Ovary (tissue), 9 donors: ENCODE results near the gene KBTBD13. TPM values are rescaled to one million over a fixed set of nuclear protein-coding genes. Genes with fewer than 3 reads are reported as not detected.
"Not testable (repeated sequence)": the region's sequence is repeated elsewhere in the genome, so short reads cannot be mapped to it uniquely, and the experiment has no call there.

Experiments used
- DNase-seq, 5 donors: peaks; one replicate each; pipeline ENCODE4 v3.0.0-alpha.2; 2019 to 2020
- H3K27ac ChIP-seq, 2 donors: fragments of 200-600 bp; one replicate each; pipeline versions ENCODE4 v1.5.1 to v1.8.0; 2019 to 2022
- H3K27me3 ChIP-seq: fragments of 200-600 bp; one replicate; pipeline ENCODE4 v1.8.0; 2022
- H3K36me3 ChIP-seq: fragments of 200-600 bp; sonication (generic); one replicate; pipeline ENCODE4 v1.5.1; 2019
- H3K4me1 ChIP-seq: one replicate; pipeline ENCODE4 v1.8.1; 2013; ENCODE audit warnings: mild to moderate bottlenecking, moderate library complexity; ENCODE audit not compliant: insufficient read depth
- H3K4me3 ChIP-seq: fragments of 200-600 bp; sonication (generic); one replicate; pipeline ENCODE4 v1.5.1; 2017
- H3K9me3 ChIP-seq, 2 donors: fragments of 200-600 bp in 1 of 2; sonication (generic) in 1 of 2; one replicate each; pipeline versions ENCODE4 v1.5.1 to v1.8.1; 2013 to 2019; ENCODE audit warnings: mild to moderate bottlenecking in 1 of 2, moderate library complexity in 1 of 2
- CTCF ChIP-seq, 3 donors: fragments of 450-650 bp in 2 of 3; fragments of 200-600 bp in 1 of 3; IDR thresholded peaks; one replicate each; pipeline versions ENCODE4 v1.5.1 to v1.8.0; 2016 to 2022; ENCODE audit warnings: antibody characterized with exemption in 3 of 3, mild to moderate bottlenecking in 1 of 3
- EP300 ChIP-seq: sonication (generic); formaldehyde crosslinking; IDR thresholded peaks from one replicate; pipeline ENCODE4 v1.6.1; 2017; ENCODE audit warnings: antibody characterized with exemption
- POLR2A ChIP-seq: fragments of 450-650 bp; IDR thresholded peaks from one replicate; pipeline ENCODE4 v1.6.1; 2017; ENCODE audit warnings: antibody characterized with exemption, mild to moderate bottlenecking, moderate library complexity
- WGBS, 3 donors: extraction: QIAGEN DNeasy Blood & Tissue Kit in 1 of 3; methylation state at CpG; one replicate each; pipeline versions ENCODE4 v1.1.5 to v1.1.7; 2013 to 2017; 5-methylcytosine and 5-hydroxymethylcytosine counted together
- intact Hi-C, 4 donors: fragments of 100-400 bp; cut with DNase I; formaldehyde crosslinking; loops; one replicate each; pipeline versions ENCODE4 v1.11.0 to v1.15.1; 2022 to 2023
- polyA plus RNA-seq, 2 donors: library from polyadenylated mRNA; stranded (reverse); fragments of 200-250 nt in 1 of 2; fragments of 350-450 nt in 1 of 2; fragmentation: Illumina TruSeq in 1 of 2; extraction: RNeasy Lipid Tissue Mini Kit (QIAGEN cat#74804) in 1 of 2; gene quantifications; one replicate each; pipeline ENCODE4 v1.2.3, GENCODE V29; 2013 to 2014
- total RNA-seq, 7 donors: library from RNA; depleted of rRNA in 2 of 7; stranded (reverse); fragments of >200 nt in 2 of 7; fragmentation: NEBNext Ultra II Directional in 3 of 7; extraction: Animal tissue kit (Norgen Biotek cat#: 25700) in 3 of 7; gene quantifications; one replicate each; pipeline versions ENCODE4 v1.1.0 to v1.2.4, GENCODE V29; 2016 to 2023
- donor health status: DM: no; HTN: no; CAD: no; lungs with moderate emphysema.
- donor health status: DM: no; HTN: no; CAD: no.
- donor health status: Bipolar disorder and iron deficiency.
- donor health status: DM: yes; HTN: yes; CAD: no.
- donor health status: DM: no; HTN: no; CAD: no.
- donor health status: DM: yes; HTN: yes; CAD: no.

The KBTBD13 gene
- total and polyA plus RNA-seq, 9 donors = 0.07 to 0.28 (median 0.09) TPM; not detected in 3

- TF ChIP-seq POLR2A = no peak
- no peak for TF ChIP-seq CTCF (IDR thresholded peaks at IDR 0.05)
- TF ChIP-seq EP300 = no peak
- H3K4me1 ChIP-seq = peaks cover 2% of the 10 kb centered on the region
- 84 to 89% (median 86%) methylated on average over 6 of the region's 6 CpGs for WGBS, 3 donors
- H3K27me3 ChIP-seq = no peaks in the 10 kb centered on the region
- no peak for DNase-seq
- no peaks in the 10 kb centered on the region for H3K9me3 ChIP-seq
- H3K4me3 ChIP-seq = no peak overlapping the region
- intact Hi-C loops = no loop called here
- H3K36me3 ChIP-seq = no peaks in the 10 kb centered on the region
- no peak overlapping the region for H3K27ac ChIP-seq
Observed at GRCh38 chr15:65040461-65040860, 36.1 kb upstream of the KBTBD13 start.

GRCh38 chr15:65041787-65042186 is 34.8 kb upstream of the KBTBD13 start:
- no peaks in the 10 kb centered on the region for H3K36me3 ChIP-seq
- no peak for TF ChIP-seq EP300
- TF ChIP-seq POLR2A = no peak
- no peak for TF ChIP-seq CTCF (IDR thresholded peaks at IDR 0.05)
- no peak overlapping the region for H3K4me3 ChIP-seq
- no peaks in the 10 kb centered on the region for H3K27me3 ChIP-seq
- intact Hi-C loops = no loop called here
- no peak for DNase-seq
- H3K27ac ChIP-seq = no peak overlapping the region
- peaks cover 2% of the 10 kb centered on the region for H3K4me1 ChIP-seq
- no peaks in the 10 kb centered on the region for H3K9me3 ChIP-seq
- WGBS, 3 donors = 90 to 93% (median 92%) methylated on average over 2 of the region's 2 CpGs

- no peaks in the 10 kb centered on the region for H3K36me3 ChIP-seq
- no peak overlapping the region for H3K27ac ChIP-seq
- WGBS, 3 donors = 57 to 69% (median 63%) methylated on average over 4 of the region's 4 CpGs
- TF ChIP-seq CTCF (IDR thresholded peaks at IDR 0.05) (no peak), EP300 (no peak), POLR2A (no peak)
- no peak overlapping the region for H3K4me3 ChIP-seq
- H3K4me1 ChIP-seq = peaks cover 2% of the 10 kb centered on the region
- H3K9me3 ChIP-seq = no peaks in the 10 kb centered on the region
- intact Hi-C loops = no loop called here
- H3K27me3 ChIP-seq = no peaks in the 10 kb centered on the region
- no peak for DNase-seq
Observed at GRCh38 chr15:65042776-65043327, 33.7 kb upstream of the KBTBD13 start.

DNA sequence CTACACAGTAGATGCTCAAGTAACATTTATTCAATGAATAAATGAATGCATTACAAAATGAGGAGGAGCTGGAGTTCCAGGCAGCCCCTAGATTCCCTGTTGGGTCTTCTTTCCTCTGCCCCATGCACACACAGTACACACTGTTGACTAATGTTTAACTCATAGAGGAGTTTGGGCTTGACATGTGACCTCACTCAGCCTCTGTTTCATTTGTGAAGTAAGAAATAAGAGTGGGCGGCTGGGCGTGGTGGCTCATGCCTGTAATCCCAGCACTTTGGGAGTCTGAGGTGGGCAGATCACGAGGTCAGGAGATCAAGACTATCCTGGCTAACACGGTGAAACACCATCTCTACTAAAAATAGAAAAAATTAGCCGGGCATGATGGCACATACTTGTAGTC is 32.3 kb upstream of the KBTBD13 start:
- WGBS, 3 donors = 72 to 82% (median 74%) methylated on average over 5 of the region's 5 CpGs
- H3K27me3 ChIP-seq, H3K4me3 ChIP-seq, H3K36me3 ChIP-seq, intact Hi-C loops, H3K27ac ChIP-seq, H3K4me1 ChIP-seq, H3K9me3 ChIP-seq, DNase-seq: not testable (repeated sequence)

GRCh38 chr15:65044724-65045481 is 31.6 kb upstream of the KBTBD13 start, which contains the start of gene SLC51B:
SLC51B (plus strand) TSS chr15:65045387; CDS start chr15:65050005, 4,618 bp downstream.
- Histone ChIP-seq H3K9me3 (no peaks in the 10 kb centered on the region), H3K4me1 (peaks cover 2% of the 10 kb centered on the region), H3K4me3 (no peak within 1 kb of the TSS), H3K27me3 (no peaks in the 10 kb centered on the region), H3K27ac (no peak within 1 kb of the TSS), H3K36me3 (no peaks in the 10 kb centered on the region)
- intact Hi-C loops = no loop called here
- DNase-seq = peak in 1 of 5 donors; percentile 42
- TF ChIP-seq CTCF (IDR thresholded peaks at IDR 0.05) (no peak), POLR2A (no peak), EP300 (no peak)
- WGBS, 3 donors = 26 to 34% (median 33%) methylated on average over 7 of the region's 7 CpGs
